ENCODE measurements around the gene ZNF574. TPM values are rescaled to one million over a fixed set of nuclear protein-coding genes. Genes with fewer than 3 reads are reported as not detected.

ZNF574 gene, protein sequence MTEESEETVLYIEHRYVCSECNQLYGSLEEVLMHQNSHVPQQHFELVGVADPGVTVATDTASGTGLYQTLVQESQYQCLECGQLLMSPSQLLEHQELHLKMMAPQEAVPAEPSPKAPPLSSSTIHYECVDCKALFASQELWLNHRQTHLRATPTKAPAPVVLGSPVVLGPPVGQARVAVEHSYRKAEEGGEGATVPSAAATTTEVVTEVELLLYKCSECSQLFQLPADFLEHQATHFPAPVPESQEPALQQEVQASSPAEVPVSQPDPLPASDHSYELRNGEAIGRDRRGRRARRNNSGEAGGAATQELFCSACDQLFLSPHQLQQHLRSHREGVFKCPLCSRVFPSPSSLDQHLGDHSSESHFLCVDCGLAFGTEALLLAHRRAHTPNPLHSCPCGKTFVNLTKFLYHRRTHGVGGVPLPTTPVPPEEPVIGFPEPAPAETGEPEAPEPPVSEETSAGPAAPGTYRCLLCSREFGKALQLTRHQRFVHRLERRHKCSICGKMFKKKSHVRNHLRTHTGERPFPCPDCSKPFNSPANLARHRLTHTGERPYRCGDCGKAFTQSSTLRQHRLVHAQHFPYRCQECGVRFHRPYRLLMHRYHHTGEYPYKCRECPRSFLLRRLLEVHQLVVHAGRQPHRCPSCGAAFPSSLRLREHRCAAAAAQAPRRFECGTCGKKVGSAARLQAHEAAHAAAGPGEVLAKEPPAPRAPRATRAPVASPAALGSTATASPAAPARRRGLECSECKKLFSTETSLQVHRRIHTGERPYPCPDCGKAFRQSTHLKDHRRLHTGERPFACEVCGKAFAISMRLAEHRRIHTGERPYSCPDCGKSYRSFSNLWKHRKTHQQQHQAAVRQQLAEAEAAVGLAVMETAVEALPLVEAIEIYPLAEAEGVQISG
- total RNA-seq (10 to 100 TPM; 10.3 to 24.6 (median 18.2) TPM), polyA plus RNA-seq (10 to 100 TPM in 1 of 2 donors, 1 to 10 TPM in 1; 2.4 to 14.9 TPM)
- long read RNA-seq, donor 1, transcript ZNF574-202 (2 exons, 2,940 nt): major isoform, 25 of 57 reads
- long read RNA-seq, donor 1, partial matches to known transcripts: 31 of 57 reads
- long read RNA-seq, donor 1, other reads (novel, unspliced or antisense): 1 of 57 reads
- long read RNA-seq, donor 2, transcript ZNF574-202 (2 exons, 2,940 nt): major isoform, 30 of 44 reads
- long read RNA-seq, donor 2, partial matches to known transcripts: 14 of 44 reads
- long read RNA-seq, donor 2, other reads (novel, unspliced or antisense): 0 of 44 reads
- long read RNA-seq, donor 3, transcript ZNF574-202 (2 exons, 2,940 nt): major isoform, 64 of 77 reads
- long read RNA-seq, donor 3, partial matches to known transcripts: 0 of 77 reads
- long read RNA-seq, donor 3, other reads (novel, unspliced or antisense): 13 of 77 reads

GRCh38 chr19:42075616-42076379, at the start of gene ZNF574:
ZNF574 (plus strand) TSS chr19:42076166; CDS start chr19:42078607, 2,441 bp downstream.
- Histone ChIP-seq H3K36me3 (no peaks in the 10 kb centered on the region), H3K4me3 (peak within 1 kb of the TSS; percentile 85), H3K9me3 (no peaks in the 10 kb centered on the region), H3K27me3 (no peaks in the 10 kb centered on the region), H3K27ac (peak within 1 kb of the TSS; percentile 96), H3K4me1 (ENCODE audit: insufficient read depth) (peaks cover 5% of the 10 kb centered on the region)
- DNase-seq: peak; percentile 98 to 99 (median 98)
- TF ChIP-seq EP300 (IDR thresholded peaks at IDR 0.05) (no peak), POLR2A (IDR thresholded peaks at IDR 0.05) (peak; percentile 90), CTCF (IDR thresholded peaks at IDR 0.05) (peak in 1 of 3 donors; percentile 6)
- WGBS, 3 donors: 0 to 1% (median 0%) methylated on average over 79 to 80 of the region's 80 CpGs
- intact Hi-C loops (cut with DNase I): no loop called here

- Histone ChIP-seq H3K4me3 (no peak overlapping the region), H3K9me3 (no peaks in the 10 kb centered on the region), H3K27ac (no peak overlapping the region), H3K36me3 (no peaks in the 10 kb centered on the region), H3K4me1 (ENCODE audit: insufficient read depth) (no peaks in the 10 kb centered on the region), H3K27me3 (no peaks in the 10 kb centered on the region)
- TF ChIP-seq EP300 (IDR thresholded peaks at IDR 0.05) (no peak), POLR2A (IDR thresholded peaks at IDR 0.05) (no peak), CTCF (IDR thresholded peaks at IDR 0.05) (no peak)
- DNase-seq: no peak
- intact Hi-C loops (cut with DNase I): no loop called here
- 44 to 57% (median 55%) methylated on average over 8 of the region's 8 CpGs for WGBS, 3 donors
These were observed 47.4 kb upstream of the ZNF574 start for GRCh38 chr19:42028304-42029216.

- TF ChIP-seq CTCF (IDR thresholded peaks at IDR 0.05): no peak
- TF ChIP-seq POLR2A (IDR thresholded peaks at IDR 0.05): no peak
- no peak for TF ChIP-seq EP300 (IDR thresholded peaks at IDR 0.05)
- Histone ChIP-seq H3K4me1 (ENCODE audit: insufficient read depth) (no peaks in the 10 kb centered on the region), H3K27me3 (no peaks in the 10 kb centered on the region), H3K36me3 (no peaks in the 10 kb centered on the region), H3K27ac (no peak overlapping the region), H3K9me3 (no peaks in the 10 kb centered on the region), H3K4me3 (no peak overlapping the region)
- 82 to 87% (median 83%) methylated on average over 7 of the region's 7 CpGs for WGBS, 3 donors
- intact Hi-C loops (cut with DNase I): no loop called here
- no peak for DNase-seq
These were observed 45.1 kb upstream of the ZNF574 start for GRCh38 chr19:42030645-42031440.

Data from ovary (tissue), 10 donors.